ENCODE data around the gene PKLR.

PKLR gene

DNA sequence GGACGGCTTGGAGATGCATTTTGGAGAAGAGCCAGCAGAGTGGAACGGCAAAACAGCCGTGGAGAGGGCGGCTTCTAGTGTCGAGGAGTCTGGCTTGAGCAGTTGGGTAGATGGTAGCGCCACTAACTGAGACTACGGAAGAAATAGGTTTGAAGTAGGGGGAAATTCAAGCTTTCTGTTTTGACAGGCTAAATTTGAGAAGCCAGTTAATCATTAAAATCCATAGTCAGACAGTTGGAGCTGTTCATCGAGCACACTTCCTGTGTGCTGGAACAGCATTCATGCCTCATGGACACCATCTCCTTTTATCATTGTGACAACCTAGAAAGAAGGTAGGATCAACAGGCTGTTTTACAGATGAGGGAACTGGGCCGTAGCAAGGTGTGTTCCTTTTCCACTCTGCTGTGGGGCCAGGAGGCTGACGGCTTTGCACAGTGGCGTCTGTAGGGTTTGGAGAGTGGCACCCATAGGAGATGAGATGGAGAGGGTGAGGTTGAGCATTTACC is 3.4 kb upstream of the PKLR start:
- DNase-seq = no peak

DNA sequence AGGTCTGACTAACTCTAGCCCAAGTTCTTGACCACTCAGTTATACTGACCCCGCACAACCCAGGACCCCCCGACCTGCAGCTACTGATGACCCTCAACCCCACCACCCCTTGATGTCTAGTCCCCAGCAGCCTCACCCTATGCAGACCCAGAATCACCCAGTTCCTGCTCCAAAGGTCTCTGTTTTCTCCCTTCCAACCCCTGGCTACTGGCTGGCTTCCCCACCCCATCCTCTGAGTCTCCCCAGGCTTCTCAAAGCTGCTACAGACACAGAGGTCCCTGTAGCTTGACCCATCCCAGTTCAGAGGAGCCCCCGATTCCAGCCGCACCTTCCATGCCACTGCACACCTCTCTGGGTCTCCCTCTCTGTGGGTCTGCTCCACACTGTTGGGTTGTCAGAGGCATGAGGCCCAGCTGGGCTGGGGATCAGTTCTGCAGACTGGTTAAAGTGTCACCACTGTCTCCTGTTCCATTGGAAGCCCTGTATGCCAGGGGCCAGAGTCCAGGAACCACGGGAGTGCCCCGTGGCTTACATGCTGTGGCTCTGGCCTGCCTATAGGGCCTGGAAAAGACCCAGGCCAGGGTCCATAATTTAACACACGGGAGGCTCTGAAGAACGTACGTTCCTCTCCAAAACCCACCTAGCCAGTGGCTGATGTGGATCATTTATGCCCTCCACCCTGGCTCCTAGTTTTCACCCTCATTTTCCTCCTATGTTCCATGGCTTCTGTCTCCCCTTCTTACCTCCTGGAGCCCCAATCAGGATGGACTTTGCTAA is 497 bp downstream of the PKLR start:
- peaks cover 18% of the 10 kb centered on the region for H3K4me1 Mint-ChIP-seq
- DNase-seq = no peak
- no peak overlapping the region for H3K4me3 Mint-ChIP-seq
- peaks cover 33% of the 10 kb centered on the region for H3K27me3 Mint-ChIP-seq (ENCODE audit: low read depth, poor library complexity)
- no peaks in the 10 kb centered on the region for H3K36me3 Mint-ChIP-seq (ENCODE audit: low read depth)
- peaks cover 4% of the 10 kb centered on the region for H3K9me3 Mint-ChIP-seq
- no peak overlapping the region for H3K27ac Mint-ChIP-seq
- TF ChIP-seq, protein P1, sequence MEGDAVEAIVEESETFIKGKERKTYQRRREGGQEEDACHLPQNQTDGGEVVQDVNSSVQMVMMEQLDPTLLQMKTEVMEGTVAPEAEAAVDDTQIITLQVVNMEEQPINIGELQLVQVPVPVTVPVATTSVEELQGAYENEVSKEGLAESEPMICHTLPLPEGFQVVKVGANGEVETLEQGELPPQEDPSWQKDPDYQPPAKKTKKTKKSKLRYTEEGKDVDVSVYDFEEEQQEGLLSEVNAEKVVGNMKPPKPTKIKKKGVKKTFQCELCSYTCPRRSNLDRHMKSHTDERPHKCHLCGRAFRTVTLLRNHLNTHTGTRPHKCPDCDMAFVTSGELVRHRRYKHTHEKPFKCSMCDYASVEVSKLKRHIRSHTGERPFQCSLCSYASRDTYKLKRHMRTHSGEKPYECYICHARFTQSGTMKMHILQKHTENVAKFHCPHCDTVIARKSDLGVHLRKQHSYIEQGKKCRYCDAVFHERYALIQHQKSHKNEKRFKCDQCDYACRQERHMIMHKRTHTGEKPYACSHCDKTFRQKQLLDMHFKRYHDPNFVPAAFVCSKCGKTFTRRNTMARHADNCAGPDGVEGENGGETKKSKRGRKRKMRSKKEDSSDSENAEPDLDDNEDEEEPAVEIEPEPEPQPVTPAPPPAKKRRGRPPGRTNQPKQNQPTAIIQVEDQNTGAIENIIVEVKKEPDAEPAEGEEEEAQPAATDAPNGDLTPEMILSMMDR (IDR thresholded peaks at IDR 0.05) = no peak

More for the DNA sequence above, 3.4 kb upstream of the PKLR start:
- Mint-ChIP-seq H3K36me3 (ENCODE audit: low read depth) (no peaks in the 10 kb centered on the region), H3K4me1 (peaks cover 20% of the 10 kb centered on the region), H3K4me3 (no peak overlapping the region), H3K9me3 (no peaks in the 10 kb centered on the region), H3K27ac (peak overlapping the region; percentile 20), H3K27me3 (ENCODE audit: low read depth, poor library complexity) (peaks cover 6% of the 10 kb centered on the region)
- TF ChIP-seq, protein P1 (IDR thresholded peaks at IDR 0.05) = no peak

DNA sequence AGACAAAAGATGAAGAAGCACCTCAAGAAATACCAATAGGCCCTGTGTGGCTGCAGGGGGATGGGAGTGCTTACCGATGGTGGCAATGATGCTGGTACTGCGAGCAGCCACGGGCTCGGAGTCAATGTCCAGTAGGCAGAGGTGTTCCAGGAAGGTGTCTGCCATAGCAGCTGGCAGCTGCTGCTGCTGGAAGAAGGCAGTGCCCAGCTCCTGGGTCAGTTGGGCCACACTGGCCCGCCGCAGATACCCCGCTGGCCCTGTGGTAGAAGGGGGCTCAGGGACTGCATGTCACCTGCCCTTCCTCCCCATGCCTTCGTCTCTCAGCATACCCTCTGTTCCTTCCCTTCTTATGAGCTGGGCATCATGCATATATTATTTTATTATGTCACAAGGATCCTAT is 1.2 kb downstream of the PKLR start:
- H3K27me3 Mint-ChIP-seq (ENCODE audit: low read depth, poor library complexity) = peaks cover 36% of the 10 kb centered on the region
- no peak for DNase-seq
- TF ChIP-seq, protein P1 (IDR thresholded peaks at IDR 0.05) = no peak
- no peaks in the 10 kb centered on the region for H3K36me3 Mint-ChIP-seq (ENCODE audit: low read depth)
- no peak overlapping the region for H3K4me3 Mint-ChIP-seq
- peaks cover 4% of the 10 kb centered on the region for H3K9me3 Mint-ChIP-seq
- H3K4me1 Mint-ChIP-seq = peaks cover 21% of the 10 kb centered on the region
- no peak overlapping the region for H3K27ac Mint-ChIP-seq

DNA sequence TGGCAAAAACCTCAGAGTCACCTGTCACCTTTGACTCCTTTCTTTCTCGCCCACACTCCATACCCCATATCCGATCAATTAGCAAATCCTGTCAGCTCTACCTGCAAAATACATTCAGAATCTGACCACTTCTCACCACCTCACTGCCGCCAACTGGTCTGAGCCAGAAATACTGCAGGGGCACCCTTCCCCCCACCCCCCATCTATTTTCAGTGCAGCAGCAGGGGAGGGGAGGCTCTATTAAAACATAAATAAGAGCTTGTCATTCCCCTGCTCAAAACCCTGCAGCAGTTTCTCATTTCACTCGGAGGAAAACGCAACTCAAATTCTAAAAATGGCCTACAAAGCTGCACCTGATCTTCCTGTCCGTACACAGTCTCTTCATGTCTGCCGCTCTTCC is 3.9 kb downstream of the PKLR start:
- no peaks in the 10 kb centered on the region for H3K36me3 Mint-ChIP-seq (ENCODE audit: low read depth)
- H3K4me1 Mint-ChIP-seq = peaks cover 21% of the 10 kb centered on the region

DNA sequence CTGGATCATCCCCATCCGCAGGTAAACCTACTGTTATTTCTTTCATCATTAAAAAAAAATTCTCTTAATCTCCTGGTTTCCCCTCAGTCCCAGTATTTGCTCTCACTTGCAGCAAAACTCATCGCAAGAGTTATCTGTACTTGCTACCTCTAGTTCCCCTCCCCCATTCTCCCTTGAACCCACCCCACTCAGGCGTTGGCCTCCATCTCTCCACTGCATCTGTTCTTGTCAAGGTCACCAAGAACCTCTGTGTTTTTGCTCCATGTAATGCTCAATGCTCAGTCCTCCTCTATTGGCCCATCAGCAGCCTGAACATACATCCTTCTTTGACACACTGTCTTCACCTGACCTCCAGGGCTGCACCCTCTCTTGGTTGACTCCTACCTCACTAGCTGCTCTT is 4.6 kb downstream of the PKLR start:
- Mint-ChIP-seq H3K27ac (no peak overlapping the region), H3K36me3 (ENCODE audit: low read depth) (no peaks in the 10 kb centered on the region), H3K27me3 (ENCODE audit: low read depth, poor library complexity) (peaks cover 68% of the 10 kb centered on the region), H3K4me1 (peaks cover 21% of the 10 kb centered on the region), H3K4me3 (no peak overlapping the region), H3K9me3 (peaks cover 4% of the 10 kb centered on the region)
- DNase-seq = no peak
- TF ChIP-seq, protein P1 (IDR thresholded peaks at IDR 0.05) = no peak

More for the DNA sequence above, 3.9 kb downstream of the PKLR start:
- H3K27ac Mint-ChIP-seq = no peak overlapping the region
- peaks cover 4% of the 10 kb centered on the region for H3K9me3 Mint-ChIP-seq
- TF ChIP-seq, protein P1 (IDR thresholded peaks at IDR 0.05) = no peak
- H3K27me3 Mint-ChIP-seq (ENCODE audit: low read depth, poor library complexity) = peaks cover 61% of the 10 kb centered on the region
- DNase-seq = no peak
- H3K4me3 Mint-ChIP-seq = no peak overlapping the region

DNA sequence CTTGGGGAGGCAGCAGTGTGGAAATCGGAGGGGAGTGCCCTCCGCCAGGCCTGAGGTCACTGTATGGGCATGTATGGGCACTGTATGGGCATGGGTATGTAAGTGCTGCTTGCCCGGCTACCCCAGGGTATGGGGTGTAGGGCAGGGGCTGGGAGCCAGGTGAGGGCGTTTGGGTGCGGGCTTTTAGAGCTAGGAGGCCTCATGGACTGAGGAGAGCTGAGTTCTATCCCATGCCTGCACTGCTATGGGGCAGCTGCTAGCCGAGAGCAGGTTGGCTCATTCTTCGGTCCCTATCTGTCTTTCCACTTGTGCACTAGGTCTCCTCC is 5.3 kb downstream of the PKLR start:
- Mint-ChIP-seq H3K36me3 (ENCODE audit: low read depth) (no peaks in the 10 kb centered on the region), H3K4me3 (no peak overlapping the region), H3K27ac (no peak overlapping the region), H3K27me3 (ENCODE audit: low read depth, poor library complexity) (peaks cover 72% of the 10 kb centered on the region), H3K9me3 (peaks cover 4% of the 10 kb centered on the region), H3K4me1 (peaks cover 21% of the 10 kb centered on the region)
- TF ChIP-seq, protein P1 (IDR thresholded peaks at IDR 0.05) = no peak
- DNase-seq = no peak

Data from nephron progenitor cell (in vitro differentiated cells).